ENCODE measurements around the gene IRAK2.

DNA sequence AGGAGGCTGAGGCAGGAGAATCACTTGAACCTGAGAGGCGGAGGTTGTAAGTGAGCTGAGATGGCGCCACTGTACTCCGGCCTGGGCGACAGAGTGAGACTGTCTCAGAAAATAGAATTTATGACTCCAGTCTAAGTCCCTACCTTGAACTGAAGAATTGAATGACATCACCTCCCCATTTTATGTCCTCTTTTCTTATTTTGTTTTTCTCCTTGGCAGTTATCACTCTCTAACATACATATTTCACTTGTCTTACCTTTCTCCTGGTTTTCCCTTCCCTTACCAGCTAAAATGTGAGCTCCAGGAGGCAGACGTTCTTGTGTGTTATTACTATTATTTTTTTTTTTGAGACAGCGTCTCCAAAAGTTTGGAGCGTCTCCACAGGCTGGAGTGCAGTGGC lies 91.1 kb downstream of the IRAK2 start:
- no peak for TF ChIP-seq EZH2phosphoT487 (IDR thresholded peaks at IDR 0.05; ENCODE audit: insufficient read depth, low read depth)
- TF ChIP-seq EZH2 (IDR thresholded peaks at IDR 0.05; ENCODE audit: insufficient read depth, poor library complexity, severe bottlenecking) = no peak
